Dermis microvascular lymphatic vessel endothelial cell (primary cell): ENCODE data around the gene SDHAF2. TPM values are rescaled to one million over a fixed set of nuclear protein-coding genes. Genes with fewer than 3 reads are reported as not detected.
"Not testable (repeated sequence)": the region's sequence is repeated elsewhere in the genome, so short reads cannot be mapped to it uniquely, and the experiment has no call there.

ENCODE experiments used
- DNase-seq, 2 donors: peaks; one replicate each; pipeline versions ENCODE4 v3.0.0 to v3.0.0-alpha.2; 2010; ENCODE audit warnings: low read depth in 2 of 2
- total RNA-seq: library from RNA; depleted of rRNA; stranded (reverse); fragments of >200 nt; gene quantifications from 2 replicates; pipeline ENCODE4 v1.2.1, GENCODE V29; 2014

The SDHAF2 gene
- total RNA-seq, 1 donor from 2014 or later: 50.7 TPM

- DNase-seq: no peak
These were observed 4.4 kb upstream of the SDHAF2 start for GRCh38 chr11:61425367-61426131.

- DNase-seq: peak; percentile 32 to 77
These were observed 606 bp upstream of the SDHAF2 start for GRCh38 chr11:61429346-61429690.

- not testable (repeated sequence) for DNase-seq
These were observed 915 bp downstream of the SDHAF2 start for GRCh38 chr11:61430839-61431238.

- no peak for DNase-seq
These were observed 7.6 kb downstream of the SDHAF2 start for GRCh38 chr11:61437496-61437895.

GRCh38 chr11:61439615-61440014 is 9.7 kb downstream of the SDHAF2 start:
- DNase-seq: no peak

- no peak for DNase-seq
These were observed 12.7 kb downstream of the SDHAF2 start for GRCh38 chr11:61442616-61443015.

GRCh38 chr11:61445516-61445915 is 15.6 kb downstream of the SDHAF2 start:
- DNase-seq: no peak

GRCh38 chr11:61446211-61446651 is 16.3 kb downstream of the SDHAF2 start:
- peak; percentile 68 to 89 for DNase-seq

- DNase-seq: no peak
These were observed 18.0 kb downstream of the SDHAF2 start for GRCh38 chr11:61447601-61448551.

- DNase-seq: no peak
These were observed 18.6 kb downstream of the SDHAF2 start for GRCh38 chr11:61448552-61448927.

GRCh38 chr11:61452825-61453224 is 22.9 kb downstream of the SDHAF2 start:
- DNase-seq: no peak

- no peak for DNase-seq
These were observed 23.8 kb downstream of the SDHAF2 start for GRCh38 chr11:61453695-61454094.

GRCh38 chr11:61454520-61454919 is 24.6 kb downstream of the SDHAF2 start:
- no peak for DNase-seq

GRCh38 chr11:61460474-61460881 is 30.6 kb downstream of the SDHAF2 start:
- DNase-seq: no peak

GRCh38 chr11:61460986-61461385 is 31.1 kb downstream of the SDHAF2 start:
- DNase-seq: no peak

GRCh38 chr11:61467602-61468001 is 37.7 kb downstream of the SDHAF2 start:
- not testable (repeated sequence) for DNase-seq

- DNase-seq: no peak
These were observed 38.1 kb downstream of the SDHAF2 start for GRCh38 chr11:61468002-61468401.

GRCh38 chr11:61472282-61472681 is 42.4 kb downstream of the SDHAF2 start:
- DNase-seq: no peak

- DNase-seq: no peak
These were observed 42.9 kb downstream of the SDHAF2 start for GRCh38 chr11:61472868-61473267.

- no peak for DNase-seq
These were observed 43.6 kb downstream of the SDHAF2 start for GRCh38 chr11:61473370-61474012.

GRCh38 chr11:61474013-61474643 is 44.2 kb downstream of the SDHAF2 start:
- no peak for DNase-seq

GRCh38 chr11:61475433-61475832 is 45.5 kb downstream of the SDHAF2 start:
- no peak for DNase-seq
